Left ventricle myocardium inferior (tissue), 1 donor: ENCODE measurements around the gene MKLN1. TPM values are rescaled to one million over a fixed set of nuclear protein-coding genes. Genes with fewer than 3 reads are reported as not detected.
A peak's percentile ranks its signal among the peaks of the same experiment; 100 is the strongest.

Experiments
- DNase-seq: peaks from one replicate; pipeline ENCODE4 v3.0.0-alpha.2; 2020
- H3K27ac ChIP-seq: fragments of 200-600 bp; replicated peaks from 2 replicates; pipeline ENCODE4 v1.8.0; 2021
- H3K27me3 ChIP-seq: fragments of 200-600 bp; 2 replicates; pipeline ENCODE4 v1.8.0; 2021; ENCODE audit warnings: low read depth
- H3K36me3 ChIP-seq: fragments of 200-600 bp; 2 replicates; pipeline ENCODE4 v1.8.0; 2021
- H3K4me1 ChIP-seq: fragments of 200-600 bp; 2 replicates; pipeline ENCODE4 v1.8.0; 2021
- H3K4me3 ChIP-seq: fragments of 200-600 bp; 2 replicates; pipeline ENCODE4 v1.8.0; 2021; ENCODE audit warnings: mild to moderate bottlenecking, moderate library complexity
- H3K9me3 ChIP-seq: fragments of 200-600 bp; replicated peaks from 2 replicates; pipeline ENCODE4 v1.8.0; 2021
- intact Hi-C: fragments of 100-400 bp; cut with micrococcal nuclease; formaldehyde crosslinking; loops from one replicate; pipeline ENCODE4 v1.11.0; 2022
- total RNA-seq: library from RNA; stranded (reverse); fragmentation: NEBNext Ultra II Directional; extraction: Animal tissue kit (Norgen Biotek cat#: 25700); gene quantifications from one replicate; pipeline ENCODE4 v1.2.1, GENCODE V29; 2021
- TF ChIP-seq, protein P1 (sequence below): fragments of 200-600 bp; IDR thresholded peaks from 2 replicates; pipeline ENCODE4 v1.8.0; 2021; ENCODE audit warnings: antibody characterized with exemption, mild to moderate bottlenecking, borderline replicate concordance
- donor health status: DM: no; HTN: yes; CAD: no; lungs with severe emphysema.

Gene MKLN1
- total RNA-seq, 1 donor from 2014 or later: 42.2 TPM

DNA sequence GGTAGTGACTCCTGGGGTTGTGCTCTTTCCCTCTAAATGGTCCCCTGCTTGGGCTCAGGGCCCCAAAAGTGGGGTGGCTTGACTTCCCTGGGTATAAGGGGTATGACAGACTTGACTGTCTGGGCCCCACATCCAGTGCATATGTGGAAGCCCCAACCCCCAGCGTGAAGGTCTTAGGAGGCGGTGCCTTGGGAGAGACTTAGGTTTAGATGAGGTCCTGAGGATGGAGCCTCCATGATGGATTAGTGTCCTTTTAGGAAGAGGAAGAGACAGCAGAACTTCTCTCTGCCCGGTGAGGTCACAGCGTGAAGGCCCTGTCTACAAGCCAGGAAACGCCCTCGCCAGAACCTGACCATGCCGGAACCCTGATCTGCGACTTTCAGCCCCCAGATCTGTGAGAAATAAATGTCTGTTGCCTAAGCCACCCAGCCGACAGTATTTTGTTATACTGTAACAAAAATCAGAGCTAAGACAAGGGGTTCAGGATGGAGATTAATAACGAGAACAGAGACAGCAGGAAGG, 205.0 kb downstream of the MKLN1 start:
- Histone ChIP-seq H3K9me3 (no peaks in the 10 kb centered on the region), H3K36me3 (no peaks in the 10 kb centered on the region), H3K27ac (peak overlapping the region; percentile 86), H3K4me1 (peaks cover 94% of the 10 kb centered on the region), H3K4me3 (no peak overlapping the region), H3K27me3 (no peaks in the 10 kb centered on the region)
- intact Hi-C loops: no loop called here
- no peak for DNase-seq
- TF ChIP-seq, protein P1, sequence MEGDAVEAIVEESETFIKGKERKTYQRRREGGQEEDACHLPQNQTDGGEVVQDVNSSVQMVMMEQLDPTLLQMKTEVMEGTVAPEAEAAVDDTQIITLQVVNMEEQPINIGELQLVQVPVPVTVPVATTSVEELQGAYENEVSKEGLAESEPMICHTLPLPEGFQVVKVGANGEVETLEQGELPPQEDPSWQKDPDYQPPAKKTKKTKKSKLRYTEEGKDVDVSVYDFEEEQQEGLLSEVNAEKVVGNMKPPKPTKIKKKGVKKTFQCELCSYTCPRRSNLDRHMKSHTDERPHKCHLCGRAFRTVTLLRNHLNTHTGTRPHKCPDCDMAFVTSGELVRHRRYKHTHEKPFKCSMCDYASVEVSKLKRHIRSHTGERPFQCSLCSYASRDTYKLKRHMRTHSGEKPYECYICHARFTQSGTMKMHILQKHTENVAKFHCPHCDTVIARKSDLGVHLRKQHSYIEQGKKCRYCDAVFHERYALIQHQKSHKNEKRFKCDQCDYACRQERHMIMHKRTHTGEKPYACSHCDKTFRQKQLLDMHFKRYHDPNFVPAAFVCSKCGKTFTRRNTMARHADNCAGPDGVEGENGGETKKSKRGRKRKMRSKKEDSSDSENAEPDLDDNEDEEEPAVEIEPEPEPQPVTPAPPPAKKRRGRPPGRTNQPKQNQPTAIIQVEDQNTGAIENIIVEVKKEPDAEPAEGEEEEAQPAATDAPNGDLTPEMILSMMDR: no peak

DNA sequence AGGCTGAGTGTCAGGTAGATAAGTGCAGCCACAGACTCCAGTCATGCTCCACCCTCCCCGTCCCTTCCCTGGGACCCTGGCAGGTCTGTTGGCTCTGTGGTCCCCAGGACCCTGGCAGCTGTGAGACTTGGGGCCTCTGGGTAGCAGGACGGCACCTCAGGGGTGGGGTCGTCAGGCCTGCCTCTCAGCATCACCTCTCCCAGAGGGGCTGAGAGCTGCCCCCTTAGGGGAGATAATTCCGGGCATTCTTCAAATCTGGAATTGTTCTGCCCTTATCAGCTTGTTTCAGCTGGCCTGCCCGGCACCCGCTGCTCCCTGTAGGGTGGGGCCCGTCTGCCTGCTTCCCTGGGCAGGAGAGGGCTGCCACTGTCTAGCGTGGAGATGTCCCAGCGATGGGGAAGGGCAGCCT, 205.5 kb downstream of the MKLN1 start:
- Histone ChIP-seq H3K27me3 (no peaks in the 10 kb centered on the region), H3K27ac (peak overlapping the region; percentile 86), H3K4me3 (peak overlapping the region; percentile 17), H3K36me3 (no peaks in the 10 kb centered on the region), H3K4me1 (peaks cover 94% of the 10 kb centered on the region), H3K9me3 (no peaks in the 10 kb centered on the region)
- no peak for DNase-seq
- intact Hi-C loops: no loop called here
- TF ChIP-seq, protein P1: no peak

DNA sequence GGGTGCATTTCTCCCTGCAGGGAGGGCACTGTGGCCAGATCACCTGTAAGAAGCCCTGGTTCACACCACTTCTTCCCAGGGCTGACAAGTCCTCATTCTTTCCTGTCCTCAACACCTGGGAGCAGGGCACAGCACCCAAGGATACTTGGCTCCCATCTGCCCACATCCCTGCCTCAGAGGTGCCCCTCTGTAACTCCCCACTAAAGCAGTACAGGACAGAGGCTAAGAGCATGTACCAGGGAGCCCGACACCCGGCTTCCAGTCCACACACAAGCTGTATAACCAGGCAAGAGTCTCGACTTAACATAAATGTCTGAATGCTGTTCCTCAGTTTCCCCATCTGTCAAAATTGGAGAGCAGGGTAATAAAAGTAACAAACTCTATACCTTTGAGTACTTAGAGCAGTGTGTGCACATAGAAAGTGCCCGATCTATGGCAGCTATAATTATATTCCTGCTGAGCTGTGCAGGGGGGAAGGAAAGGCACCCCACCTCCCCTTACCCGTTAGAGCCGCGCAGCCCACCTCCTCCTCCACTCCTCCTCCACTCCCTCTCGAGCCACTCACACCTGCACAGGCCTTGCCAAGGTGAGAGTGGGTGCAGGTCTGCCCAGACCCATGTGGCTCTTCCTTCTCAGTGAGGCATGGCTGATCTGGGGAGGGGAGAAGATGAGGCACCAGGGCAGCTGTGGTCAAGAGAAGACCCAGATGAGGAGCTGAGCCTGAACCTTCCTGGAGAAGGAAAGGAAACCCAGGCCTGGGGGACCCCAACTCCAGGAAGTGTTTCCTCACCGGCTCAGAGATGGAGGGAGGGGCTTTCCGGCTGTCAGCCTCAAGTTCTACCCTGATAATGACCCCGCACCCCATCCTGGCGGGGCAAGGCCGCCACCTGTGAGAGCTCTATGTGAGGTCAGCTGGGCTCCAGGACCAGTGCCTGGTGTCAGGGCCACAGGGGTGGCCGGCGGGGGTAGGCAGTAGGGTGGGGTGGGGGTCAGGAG, 206.2 kb downstream of the MKLN1 start:
- H3K4me1 ChIP-seq: peaks cover 94% of the 10 kb centered on the region
- peak overlapping the region; percentile 17 for H3K4me3 ChIP-seq
- intact Hi-C loops: no loop called here
- no peaks in the 10 kb centered on the region for H3K9me3 ChIP-seq
- H3K27me3 ChIP-seq: no peaks in the 10 kb centered on the region
- peak overlapping the region; percentile 86 for H3K27ac ChIP-seq
- TF ChIP-seq, protein P1: no peak
- no peaks in the 10 kb centered on the region for H3K36me3 ChIP-seq
- DNase-seq: no peak

DNA sequence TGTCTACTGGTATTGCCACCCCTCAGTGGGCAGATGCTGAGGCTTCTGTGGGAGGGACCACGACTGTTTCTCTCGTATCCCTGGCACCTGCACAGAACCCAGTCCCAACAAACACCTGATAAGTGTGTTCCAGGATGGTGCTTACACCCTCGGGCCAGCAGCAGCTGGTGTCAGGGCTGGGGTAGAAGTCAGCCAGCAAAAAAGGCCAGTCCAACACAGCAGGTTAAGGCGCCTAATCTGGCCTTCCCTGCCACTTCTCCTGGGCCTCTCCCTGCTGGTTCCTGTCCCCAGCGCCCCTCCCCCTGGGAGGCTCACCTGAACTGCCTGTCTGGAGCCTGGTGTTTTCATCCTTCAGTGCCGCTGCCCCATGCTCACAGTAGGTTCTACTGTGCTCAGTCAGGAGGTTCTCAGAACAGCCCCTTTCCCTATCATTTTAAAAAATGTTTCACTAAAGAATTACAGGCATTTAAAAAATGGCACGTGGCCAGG, 208.7 kb downstream of the MKLN1 start:
- no peak for DNase-seq
- no peak overlapping the region for H3K4me3 ChIP-seq
- no peaks in the 10 kb centered on the region for H3K36me3 ChIP-seq
- H3K4me1 ChIP-seq: peaks cover 95% of the 10 kb centered on the region
- intact Hi-C loops: no loop called here
- H3K9me3 ChIP-seq: no peaks in the 10 kb centered on the region
- H3K27me3 ChIP-seq: no peaks in the 10 kb centered on the region
- TF ChIP-seq, protein P1: no peak
- peak overlapping the region; percentile 86 for H3K27ac ChIP-seq

DNA sequence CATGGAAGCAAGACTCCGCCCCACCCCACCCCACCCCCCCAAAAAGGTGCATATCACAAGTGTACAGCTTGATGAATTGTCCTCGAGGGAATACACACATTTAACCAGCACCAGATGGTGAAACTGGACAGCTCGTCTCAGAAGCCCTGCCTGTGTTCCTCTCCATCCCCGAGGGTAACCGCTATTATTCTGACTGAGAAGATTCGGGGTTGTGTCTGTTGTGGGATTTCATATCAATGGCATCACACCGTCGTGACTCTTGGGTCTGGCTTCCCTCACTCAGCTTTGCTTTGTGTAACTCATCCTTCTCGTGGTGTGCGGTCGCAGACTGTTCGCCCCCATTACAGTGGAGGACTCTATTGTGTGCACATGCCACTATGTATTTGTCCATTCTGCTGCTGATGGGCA, 209.9 kb downstream of the MKLN1 start:
- Histone ChIP-seq H3K4me1 (peaks cover 99% of the 10 kb centered on the region), H3K4me3 (no peak overlapping the region), H3K27ac (peak overlapping the region; percentile 86), H3K36me3 (no peaks in the 10 kb centered on the region), H3K27me3 (no peaks in the 10 kb centered on the region), H3K9me3 (no peaks in the 10 kb centered on the region)
- intact Hi-C loops: no loop called here
- DNase-seq: no peak
- TF ChIP-seq, protein P1: no peak
